PC-3 (cell line): ENCODE measurements around the gene KLK11.

Experiments used
- EZH2phosphoT487 ChIP-seq: fragments of 300-600 bp; sonication (generic); IDR thresholded peaks from 2 replicates; pipeline ENCODE4 v1.6.1; 2018; ENCODE audit warnings: mild to moderate bottlenecking, antibody characterized with exemption, low read length, borderline replicate concordance
- TF ChIP-seq, protein P1 (sequence below): fragments of 300-600 bp; sonication (generic); conservative IDR thresholded peaks from 2 replicates; pipeline ENCODE4 v1.5.1; 2017; ENCODE audit warnings: antibody characterized with exemption, low read depth, mild to moderate bottlenecking, low read length

DNA sequence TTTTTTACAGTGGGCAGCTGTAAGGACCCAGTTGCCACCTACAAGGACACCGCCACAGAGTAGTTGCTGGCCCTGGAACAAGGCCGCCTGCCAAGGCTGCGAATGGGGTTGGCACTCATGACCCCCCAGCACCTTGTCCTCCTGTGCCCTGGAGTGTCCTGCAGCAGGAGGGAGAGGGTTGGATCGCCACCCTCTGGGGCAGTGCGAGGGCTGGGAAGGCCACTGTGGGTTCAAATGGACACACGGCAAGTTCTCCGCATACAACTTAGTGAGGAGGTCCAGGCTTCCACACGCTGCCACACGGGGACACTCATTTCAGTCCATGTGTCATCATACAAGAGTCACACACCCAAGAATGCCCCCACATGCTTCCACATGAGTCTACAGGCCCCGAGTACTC is 26.0 kb downstream of the KLK11 start:
- TF ChIP-seq EZH2phosphoT487 = no peak
- TF ChIP-seq, protein P1, sequence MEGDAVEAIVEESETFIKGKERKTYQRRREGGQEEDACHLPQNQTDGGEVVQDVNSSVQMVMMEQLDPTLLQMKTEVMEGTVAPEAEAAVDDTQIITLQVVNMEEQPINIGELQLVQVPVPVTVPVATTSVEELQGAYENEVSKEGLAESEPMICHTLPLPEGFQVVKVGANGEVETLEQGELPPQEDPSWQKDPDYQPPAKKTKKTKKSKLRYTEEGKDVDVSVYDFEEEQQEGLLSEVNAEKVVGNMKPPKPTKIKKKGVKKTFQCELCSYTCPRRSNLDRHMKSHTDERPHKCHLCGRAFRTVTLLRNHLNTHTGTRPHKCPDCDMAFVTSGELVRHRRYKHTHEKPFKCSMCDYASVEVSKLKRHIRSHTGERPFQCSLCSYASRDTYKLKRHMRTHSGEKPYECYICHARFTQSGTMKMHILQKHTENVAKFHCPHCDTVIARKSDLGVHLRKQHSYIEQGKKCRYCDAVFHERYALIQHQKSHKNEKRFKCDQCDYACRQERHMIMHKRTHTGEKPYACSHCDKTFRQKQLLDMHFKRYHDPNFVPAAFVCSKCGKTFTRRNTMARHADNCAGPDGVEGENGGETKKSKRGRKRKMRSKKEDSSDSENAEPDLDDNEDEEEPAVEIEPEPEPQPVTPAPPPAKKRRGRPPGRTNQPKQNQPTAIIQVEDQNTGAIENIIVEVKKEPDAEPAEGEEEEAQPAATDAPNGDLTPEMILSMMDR = no peak
